GM19372 (cell line): ENCODE results near the gene HPCAL1.

Experiments used
- ATAC-seq: cut with Tn5 transposase; IDR thresholded peaks from one replicate; pipeline ENCODE4 v1.9.1; 2021; ENCODE audit warnings: mild to moderate bottlenecking, low read depth, moderate library complexity; ENCODE audit not compliant: unreplicated experiment

HPCAL1 gene

GRCh38 chr2:10319892-10320574, 17.3 kb downstream of the HPCAL1 start:
- ATAC-seq, result no peak

GRCh38 chr2:10320575-10320931, 17.8 kb downstream of the HPCAL1 start:
- ATAC-seq, result no peak

GRCh38 chr2:10320933-10321332, 18.2 kb downstream of the HPCAL1 start:
- no peak for ATAC-seq

DNA sequence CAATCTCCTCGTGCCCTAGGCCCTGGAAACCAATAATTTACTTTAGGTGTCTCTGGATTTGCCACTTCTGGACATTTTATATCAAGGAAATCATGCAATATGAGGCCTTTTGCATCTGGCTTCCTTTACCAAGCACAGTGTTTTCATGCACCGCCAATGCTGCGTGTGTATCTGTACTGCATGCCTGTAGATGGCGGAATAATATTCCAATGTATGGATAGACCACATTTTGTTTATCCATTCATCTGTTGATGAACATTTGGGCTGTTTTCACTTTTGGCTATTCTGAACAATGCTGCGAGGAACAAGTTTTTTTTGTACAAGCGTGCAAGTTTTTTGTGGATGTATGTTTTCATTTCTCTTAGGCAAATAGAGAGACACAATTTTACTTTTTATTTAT, 18.9 kb downstream of the HPCAL1 start:
- ATAC-seq, result no peak

GRCh38 chr2:10322481-10322880, 19.8 kb downstream of the HPCAL1 start:
- ATAC-seq, result no peak

- ATAC-seq, result no peak
These were observed 20.3 kb downstream of the HPCAL1 start for GRCh38 chr2:10322973-10323372.

DNA sequence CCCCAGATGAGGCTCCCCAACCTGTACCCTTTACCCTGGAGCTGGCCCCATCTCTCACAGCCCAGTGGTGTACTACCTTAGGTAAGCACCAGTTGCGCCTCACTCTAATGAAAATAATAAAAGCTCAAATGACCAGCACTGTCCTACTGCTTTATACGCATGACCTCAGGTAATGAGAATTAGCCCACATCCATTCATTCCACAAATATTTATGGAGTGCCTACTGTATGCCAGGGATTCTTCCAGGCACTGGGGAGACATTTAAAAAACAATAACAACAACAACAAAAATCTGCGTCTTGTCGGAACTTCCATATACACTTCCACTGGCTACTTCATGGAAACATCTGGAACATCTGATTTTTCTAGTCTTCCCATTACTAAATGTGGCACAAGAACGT, 20.8 kb downstream of the HPCAL1 start:
- ATAC-seq, result no peak

GRCh38 chr2:10324095-10324832, 21.6 kb downstream of the HPCAL1 start:
- ATAC-seq, result no peak

DNA sequence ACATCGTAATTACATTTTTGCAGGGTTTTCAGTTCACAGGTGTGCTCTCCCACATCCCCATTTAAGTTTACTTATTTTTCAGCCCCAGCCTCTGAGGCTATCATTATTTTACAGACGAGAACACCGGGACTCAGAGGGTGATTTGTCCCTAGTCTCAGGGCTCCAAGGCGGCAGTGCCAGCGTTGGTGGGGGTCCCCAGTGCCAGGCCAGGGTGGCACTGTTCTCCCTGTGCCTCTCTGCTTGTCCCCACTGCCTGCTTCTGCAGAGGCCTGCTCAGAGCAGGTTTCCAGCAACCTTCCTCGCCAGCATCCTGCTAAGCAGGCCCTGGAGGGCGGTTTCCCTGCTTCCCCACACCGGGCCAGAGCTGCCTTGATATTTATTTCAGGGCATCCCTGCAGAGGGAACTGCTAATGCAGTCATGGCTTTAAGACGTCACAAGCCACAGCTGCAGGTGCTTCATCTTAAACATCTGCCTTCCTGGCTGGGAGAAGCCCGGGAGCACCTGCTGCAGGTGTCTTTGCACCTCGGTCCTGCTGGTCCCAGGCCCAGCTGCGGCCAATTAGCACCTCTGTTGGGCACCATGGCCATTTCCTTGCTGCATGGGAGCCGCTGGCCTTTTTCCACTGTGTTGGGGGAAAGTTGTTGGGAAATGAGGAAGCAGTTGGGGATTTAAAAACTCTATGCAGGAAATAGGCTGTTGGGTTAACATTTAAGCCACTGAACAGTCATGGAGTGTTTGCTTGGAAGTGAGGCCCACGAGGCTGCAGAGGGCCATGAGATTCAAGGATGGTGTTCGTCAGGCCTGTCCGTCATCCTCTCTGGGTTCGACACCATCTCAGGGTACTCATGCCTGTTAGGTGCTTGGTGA, 22.8 kb downstream of the HPCAL1 start:
- ATAC-seq, result no peak

DNA sequence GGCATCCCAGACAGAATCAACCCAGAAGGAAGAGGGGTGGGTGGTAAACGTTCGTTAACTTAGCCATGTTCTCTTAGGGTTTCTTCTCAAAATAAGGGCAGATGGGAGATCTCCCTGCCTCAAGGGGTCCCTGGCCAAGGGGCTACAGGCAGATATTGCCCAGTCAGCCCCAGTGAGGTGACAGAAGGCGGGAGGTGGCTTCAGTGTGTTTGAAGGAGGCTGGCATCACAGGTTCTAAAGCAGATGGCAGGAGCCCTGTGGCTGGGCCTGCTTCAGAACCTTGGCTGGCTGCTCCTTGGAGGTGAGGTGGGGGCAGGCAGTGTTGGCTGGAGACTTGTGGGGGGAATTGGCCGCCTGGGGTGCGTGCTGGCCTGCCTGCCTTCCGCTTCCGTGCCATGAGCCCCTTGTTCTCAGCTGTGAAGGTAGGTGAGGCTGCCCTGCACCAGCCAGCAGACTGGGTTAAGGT, 23.5 kb downstream of the HPCAL1 start:
- ATAC-seq, result no peak

DNA sequence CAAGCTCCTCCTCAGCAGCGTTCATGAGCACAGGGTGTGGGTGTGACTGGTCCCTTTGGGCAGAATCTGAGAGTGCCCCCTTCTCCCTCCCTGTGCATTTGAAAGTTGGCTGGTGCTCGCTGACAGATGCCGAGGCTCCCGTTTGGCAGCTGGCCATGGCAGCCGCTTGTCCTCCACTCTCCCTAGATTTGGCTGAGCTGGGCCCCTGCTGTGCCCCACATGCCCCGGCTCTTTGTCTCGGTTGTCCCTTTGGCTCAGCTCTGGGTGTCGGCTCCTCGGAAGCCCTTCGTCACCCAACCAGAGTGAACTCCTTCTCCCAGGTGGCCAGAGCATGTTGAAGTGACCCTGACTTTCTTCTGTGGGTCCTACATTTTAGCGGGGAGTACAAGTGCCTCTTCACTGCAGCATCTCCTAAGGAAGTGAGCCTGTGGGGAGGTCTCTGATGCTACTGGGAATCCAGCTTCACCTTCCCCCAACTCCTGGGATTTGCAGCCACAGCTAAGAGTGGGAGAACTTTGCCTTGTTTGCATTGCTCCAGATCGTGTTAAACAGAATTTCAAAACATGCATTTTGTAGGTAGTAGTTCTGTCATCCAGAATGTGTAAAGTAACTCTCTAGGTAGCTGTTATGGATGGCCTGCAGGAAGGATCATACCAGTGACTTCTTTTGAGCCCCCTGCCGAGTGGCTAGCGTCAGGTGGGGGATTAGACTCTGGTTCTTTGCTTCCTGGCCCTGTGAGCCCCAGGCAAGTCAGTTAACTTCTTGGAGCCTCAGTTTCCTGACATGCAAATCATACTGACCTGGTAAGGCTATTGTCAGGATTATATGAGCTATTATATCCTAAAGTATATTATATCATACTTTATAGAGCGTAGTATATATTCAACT, 24.2 kb downstream of the HPCAL1 start:
- ATAC-seq, result no peak

DNA sequence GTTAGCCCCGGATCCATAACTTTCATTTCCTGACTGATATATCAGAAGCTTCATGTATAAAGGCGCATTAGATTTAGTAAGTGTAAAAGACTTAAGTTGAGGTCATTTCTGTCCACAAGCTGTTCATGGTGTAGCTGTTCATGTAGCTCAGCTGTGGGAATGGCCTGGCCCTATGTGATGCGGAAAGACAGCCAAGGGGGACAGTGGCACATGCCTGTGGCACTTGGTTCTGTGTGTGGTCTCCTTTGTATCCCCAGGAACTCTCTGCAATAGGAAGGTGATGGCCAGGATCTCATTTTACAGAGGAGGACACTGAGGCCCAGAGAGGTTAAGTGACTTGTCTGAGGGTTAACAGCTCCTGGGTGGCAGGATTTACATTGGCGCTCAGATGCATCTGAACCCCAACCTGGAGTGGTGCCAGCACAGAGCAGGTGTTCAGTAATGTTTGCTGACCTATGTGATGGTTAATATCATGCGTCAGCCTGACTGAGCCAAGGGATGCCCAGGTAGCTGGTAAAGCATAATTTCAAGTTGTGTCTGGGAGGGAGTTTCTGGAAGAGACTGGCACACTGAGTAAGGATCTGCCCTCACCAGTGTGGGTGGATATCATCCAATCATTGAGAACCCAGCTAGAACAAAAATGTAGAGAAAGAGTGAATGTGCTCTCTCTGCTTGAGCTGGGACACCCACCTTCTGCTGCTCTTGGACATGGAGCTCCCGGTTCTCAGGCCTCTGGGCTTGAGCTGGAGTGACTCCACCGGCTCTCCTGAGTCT, 25.4 kb downstream of the HPCAL1 start:
- ATAC-seq, result no peak

DNA sequence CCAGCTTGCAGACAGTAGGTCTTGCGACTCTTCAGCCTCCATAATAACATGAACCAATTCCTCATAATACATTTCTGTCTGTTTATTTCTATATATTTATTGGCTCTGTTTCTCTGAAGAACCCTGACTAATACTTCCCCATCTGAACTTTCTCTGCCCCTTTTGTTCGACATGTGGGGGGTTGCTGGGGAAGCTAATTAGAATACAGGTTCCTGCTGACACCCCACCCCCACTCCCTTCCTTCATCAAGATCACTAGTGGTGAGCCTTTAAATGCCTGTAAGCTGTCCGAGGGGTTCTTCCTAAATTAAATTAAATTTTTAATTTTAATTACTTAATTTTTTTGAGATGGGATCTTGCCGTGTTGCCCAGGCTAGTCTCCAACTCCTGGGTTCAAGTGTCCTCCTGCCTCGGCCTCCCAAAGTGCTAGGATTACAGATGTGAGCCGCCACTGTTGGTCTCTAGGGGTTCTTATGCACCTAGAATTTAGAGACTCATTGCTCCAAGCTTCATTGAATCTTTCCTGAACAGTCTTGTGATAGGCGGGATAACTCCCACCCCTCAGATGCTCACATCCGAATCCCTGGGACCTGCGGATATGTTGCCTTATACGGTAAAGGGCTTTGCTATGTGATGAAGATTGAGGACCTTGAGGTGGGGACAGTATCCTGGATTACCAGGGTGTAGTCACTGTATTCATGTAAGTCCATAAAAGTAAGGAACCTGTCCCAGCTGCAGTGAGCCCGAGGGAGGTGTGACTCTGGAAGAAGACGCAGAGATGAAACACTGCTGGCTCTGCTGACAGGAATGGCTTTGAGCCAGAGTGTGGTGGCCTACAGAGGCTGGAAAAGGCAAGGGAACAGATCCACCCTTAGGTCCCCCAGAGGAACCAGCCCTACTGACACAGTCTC, 26.2 kb downstream of the HPCAL1 start:
- no peak for ATAC-seq

- no peak for ATAC-seq
These were observed 26.8 kb downstream of the HPCAL1 start for GRCh38 chr2:10329580-10329879.

DNA sequence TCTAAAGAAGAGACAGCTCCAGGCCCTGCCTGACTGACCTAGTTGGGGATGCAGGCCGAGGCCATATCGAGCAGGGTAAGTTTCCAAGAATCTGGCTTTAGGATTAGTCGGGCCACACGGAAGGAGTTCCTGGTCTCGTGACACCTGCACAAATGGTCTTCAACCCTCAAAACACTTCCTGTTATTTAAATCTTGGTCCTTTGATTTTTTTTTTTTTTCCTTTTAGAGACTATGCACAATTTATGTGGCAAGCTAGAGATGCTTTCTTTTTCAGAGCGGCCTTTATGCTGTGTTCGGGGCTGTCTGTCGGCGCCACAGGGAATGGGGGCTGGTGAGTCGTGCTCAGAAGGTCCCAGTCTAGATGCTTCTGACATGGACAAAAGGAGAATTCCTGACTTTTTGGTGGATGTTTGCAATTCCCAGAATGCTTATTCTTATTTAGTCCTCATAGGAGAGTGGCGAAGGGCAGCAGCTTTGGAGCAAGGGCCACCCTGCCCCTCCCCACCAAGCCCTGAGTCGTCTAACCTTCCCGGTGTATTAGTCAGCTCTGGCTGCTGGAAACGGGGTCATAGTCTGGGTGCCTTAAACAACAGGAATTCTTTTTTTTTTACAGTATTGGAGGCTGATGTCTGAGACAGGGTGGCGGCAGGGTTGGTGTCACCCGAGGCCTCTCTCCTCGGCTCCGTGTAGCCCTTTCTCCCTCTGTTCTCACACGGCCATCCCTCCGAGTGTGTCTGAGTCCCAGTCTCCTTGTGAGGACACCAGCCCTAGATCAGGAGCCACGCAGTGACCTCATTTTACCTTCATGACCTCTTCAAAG, 27.4 kb downstream of the HPCAL1 start:
- no peak for ATAC-seq

DNA sequence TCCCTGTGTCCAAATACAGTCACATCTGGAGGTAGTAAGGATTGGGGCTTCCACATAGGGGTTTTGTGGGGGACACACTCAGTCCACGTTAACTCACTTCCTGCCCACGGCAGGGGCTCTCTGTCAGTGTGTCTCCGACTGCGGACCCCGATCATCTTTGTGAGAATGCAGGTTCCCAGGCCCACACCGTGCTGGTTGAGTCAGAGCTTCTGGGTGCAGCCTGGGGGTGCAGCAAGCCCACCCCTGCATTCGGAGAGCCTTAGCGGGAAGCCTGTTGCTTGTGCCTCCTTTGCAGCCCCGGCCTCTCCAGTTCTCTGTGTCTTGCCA, 28.0 kb downstream of the HPCAL1 start:
- no peak for ATAC-seq

DNA sequence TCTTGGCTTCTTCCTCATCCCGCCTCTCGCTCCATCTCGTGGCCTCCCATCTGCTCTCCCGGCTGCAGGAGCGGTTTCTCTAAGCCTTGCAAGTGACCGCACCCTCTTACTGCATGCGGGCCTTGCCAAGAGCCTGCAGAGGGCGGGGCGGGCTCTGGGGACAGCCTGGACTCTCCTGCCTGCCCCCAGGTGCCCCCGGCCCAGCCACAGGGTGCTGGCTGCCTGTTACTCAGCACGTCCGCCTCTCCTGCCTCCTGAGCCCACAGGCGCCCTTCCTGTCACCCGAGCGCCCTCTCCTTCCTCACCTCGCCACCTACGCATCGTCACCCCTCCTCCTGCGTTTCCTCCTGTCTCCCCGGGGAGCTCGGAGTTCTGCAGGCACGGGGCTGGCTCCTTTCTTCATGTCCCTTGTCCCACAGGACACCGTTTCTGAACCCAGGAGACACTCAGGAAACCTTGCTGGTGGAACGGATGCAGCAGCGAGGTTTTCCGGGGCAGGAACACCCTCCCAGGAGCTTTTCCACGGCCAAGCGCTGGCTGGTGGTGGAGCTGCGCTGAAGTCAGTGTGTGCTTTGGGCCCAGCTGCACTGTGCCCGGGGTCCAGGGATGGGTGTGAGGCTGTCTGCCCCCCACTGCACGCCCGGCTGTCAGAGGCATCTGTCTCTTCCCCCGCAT, 28.5 kb downstream of the HPCAL1 start:
- ATAC-seq, result no peak
